ENCODE data around the gene ICAM3. TPM values are rescaled to one million over a fixed set of nuclear protein-coding genes. Genes with fewer than 3 reads are reported as not detected.

ICAM3 gene
- polyA plus RNA-seq, 4 donors: 8.3 to 23.8 (median 16.0) TPM

- no peak for FAIRE-seq
- Histone ChIP-seq H3K9me3 (ENCODE audit: control insufficient read depth in 2 of 2, insufficient read depth in 1 of 2, low read depth in 1 of 2, low read length in 1 of 2) (no peaks in the 10 kb centered on the region), H3K27me3 (ENCODE audit: control insufficient read depth in 3 of 3, insufficient read depth in 3 of 3, low read length in 3 of 3) (no peaks in the 10 kb centered on the region), H3K4me1 (ENCODE audit: control insufficient read depth in 3 of 3, insufficient read depth in 2 of 3, low read depth in 1 of 3, low read length in 2 of 3) (no peaks in the 10 kb centered on the region), H3K4me3 (ENCODE audit: low read depth in 1 of 3, low read length in 3 of 3) (no peak overlapping the region), H3K27ac (ENCODE audit: low read depth in 1 of 3, low read length in 2 of 3) (no peak overlapping the region), H3K36me3 (ENCODE audit: control insufficient read depth in 3 of 3, insufficient read depth in 2 of 3, low read depth in 1 of 3, low read length in 3 of 3) (peaks cover 18 to 89% (median 30%) of the 10 kb centered on the region in 3 donors)
- DNase-seq: no peak
- 88 to 94% (median 93%) methylated on average over 14 to 16 of the region's 16 CpGs for WGBS, 3 donors
Observed at GRCh38 chr19:10361569-10362011, 22.2 kb upstream of the ICAM3 start.

- Histone ChIP-seq H3K9me3 (ENCODE audit: control insufficient read depth in 2 of 2, insufficient read depth in 1 of 2, low read depth in 1 of 2, low read length in 1 of 2) (no peaks in the 10 kb centered on the region), H3K36me3 (ENCODE audit: control insufficient read depth in 3 of 3, insufficient read depth in 2 of 3, low read depth in 1 of 3, low read length in 3 of 3) (peaks cover 17 to 81% (median 19%) of the 10 kb centered on the region in 3 donors), H3K27ac (ENCODE audit: low read depth in 1 of 3, low read length in 2 of 3) (no peak overlapping the region), H3K4me3 (ENCODE audit: low read depth in 1 of 3, low read length in 3 of 3) (no peak overlapping the region), H3K4me1 (ENCODE audit: control insufficient read depth in 3 of 3, insufficient read depth in 2 of 3, low read depth in 1 of 3, low read length in 2 of 3) (peaks cover 0 to 15% (median 0%) of the 10 kb centered on the region in 3 donors), H3K27me3 (ENCODE audit: control insufficient read depth in 3 of 3, insufficient read depth in 3 of 3, low read length in 3 of 3) (no peaks in the 10 kb centered on the region)
- FAIRE-seq (no peak), DNase-seq (no peak)
- WGBS, 3 donors: 94 to 98% (median 97%) methylated on average over 12 of the region's 12 CpGs
Observed at GRCh38 chr19:10356431-10356830, 17.0 kb upstream of the ICAM3 start.

- WGBS, 3 donors: 85 to 93% (median 90%) methylated on average over 32 of the region's 32 CpGs
- Histone ChIP-seq H3K36me3 (ENCODE audit: control insufficient read depth in 3 of 3, insufficient read depth in 2 of 3, low read depth in 1 of 3, low read length in 3 of 3) (peaks cover 15 to 73% (median 25%) of the 10 kb centered on the region in 3 donors), H3K27me3 (ENCODE audit: control insufficient read depth in 3 of 3, insufficient read depth in 3 of 3, low read length in 3 of 3) (no peaks in the 10 kb centered on the region), H3K4me3 (ENCODE audit: low read depth in 1 of 3, low read length in 3 of 3) (peak overlapping the region in 1 of 3 donors; percentile 9), H3K27ac (ENCODE audit: low read depth in 1 of 3, low read length in 2 of 3) (no peak overlapping the region), H3K9me3 (ENCODE audit: control insufficient read depth in 2 of 2, insufficient read depth in 1 of 2, low read depth in 1 of 2, low read length in 1 of 2) (no peaks in the 10 kb centered on the region), H3K4me1 (ENCODE audit: control insufficient read depth in 3 of 3, insufficient read depth in 2 of 3, low read depth in 1 of 3, low read length in 2 of 3) (peaks cover 0 to 15% (median 0%) of the 10 kb centered on the region in 3 donors)
- FAIRE-seq: no peak
- DNase-seq: peak in 1 of 2 donors; percentile 77
Observed at GRCh38 chr19:10353793-10354391, 14.5 kb upstream of the ICAM3 start.

- Histone ChIP-seq H3K9me3 (ENCODE audit: control insufficient read depth in 2 of 2, insufficient read depth in 1 of 2, low read depth in 1 of 2, low read length in 1 of 2) (no peaks in the 10 kb centered on the region), H3K4me3 (ENCODE audit: low read depth in 1 of 3, low read length in 3 of 3) (peak overlapping the region in 1 of 3 donors; percentile 9), H3K4me1 (ENCODE audit: control insufficient read depth in 3 of 3, insufficient read depth in 2 of 3, low read depth in 1 of 3, low read length in 2 of 3) (peaks cover 0 to 15% (median 0%) of the 10 kb centered on the region in 3 donors), H3K27me3 (ENCODE audit: control insufficient read depth in 3 of 3, insufficient read depth in 3 of 3, low read length in 3 of 3) (no peaks in the 10 kb centered on the region), H3K27ac (ENCODE audit: low read depth in 1 of 3, low read length in 2 of 3) (no peak overlapping the region), H3K36me3 (ENCODE audit: control insufficient read depth in 3 of 3, insufficient read depth in 2 of 3, low read depth in 1 of 3, low read length in 3 of 3) (peaks cover 15 to 70% (median 24%) of the 10 kb centered on the region in 3 donors)
- DNase-seq (peak in 1 of 2 donors; percentile 79), FAIRE-seq (no peak)
- 74 to 93% (median 90%) methylated on average over 55 to 63 of the region's 63 CpGs for WGBS, 3 donors
Observed at GRCh38 chr19:10352764-10353671, 13.6 kb upstream of the ICAM3 start.

- no peaks in the 10 kb centered on the region for H3K27me3 ChIP-seq (ENCODE audit: control insufficient read depth in 3 of 3, insufficient read depth in 3 of 3, low read length in 3 of 3)
- DNase-seq: no peak
- no peak overlapping the region for H3K4me3 ChIP-seq (ENCODE audit: low read depth in 1 of 3, low read length in 3 of 3)
- FAIRE-seq: no peak
- H3K9me3 ChIP-seq (ENCODE audit: control insufficient read depth in 2 of 2, insufficient read depth in 1 of 2, low read depth in 1 of 2, low read length in 1 of 2): no peaks in the 10 kb centered on the region
- no peaks in the 10 kb centered on the region for H3K4me1 ChIP-seq (ENCODE audit: control insufficient read depth in 3 of 3, insufficient read depth in 2 of 3, low read depth in 1 of 3, low read length in 2 of 3)
- H3K36me3 ChIP-seq (ENCODE audit: control insufficient read depth in 3 of 3, insufficient read depth in 2 of 3, low read depth in 1 of 3, low read length in 3 of 3): peaks cover 2 to 16% (median 8%) of the 10 kb centered on the region in 3 donors
- 75 to 80% (median 79%) methylated on average over 10 of the region's 10 CpGs for WGBS, 3 donors
- no peak overlapping the region for H3K27ac ChIP-seq (ENCODE audit: low read depth in 1 of 3, low read length in 2 of 3)
Observed at GRCh38 chr19:10346509-10346908, 7.1 kb upstream of the ICAM3 start.

- Histone ChIP-seq H3K9me3 (ENCODE audit: control insufficient read depth in 2 of 2, insufficient read depth in 1 of 2, low read depth in 1 of 2, low read length in 1 of 2) (no peaks in the 10 kb centered on the region), H3K36me3 (ENCODE audit: control insufficient read depth in 3 of 3, insufficient read depth in 2 of 3, low read depth in 1 of 3, low read length in 3 of 3) (peaks cover 0 to 5% (median 0%) of the 10 kb centered on the region in 3 donors), H3K4me3 (ENCODE audit: low read depth in 1 of 3, low read length in 3 of 3) (no peak overlapping the region), H3K4me1 (ENCODE audit: control insufficient read depth in 3 of 3, insufficient read depth in 2 of 3, low read depth in 1 of 3, low read length in 2 of 3) (no peaks in the 10 kb centered on the region), H3K27ac (ENCODE audit: low read depth in 1 of 3, low read length in 2 of 3) (no peak overlapping the region), H3K27me3 (ENCODE audit: control insufficient read depth in 3 of 3, insufficient read depth in 3 of 3, low read length in 3 of 3) (no peaks in the 10 kb centered on the region)
- DNase-seq (no peak), FAIRE-seq (no peak)
- WGBS, 3 donors: 92 to 94% (median 93%) methylated on average over 10 of the region's 10 CpGs
Observed at GRCh38 chr19:10344780-10345179, 5.4 kb upstream of the ICAM3 start.

- no peak overlapping the region for H3K27ac ChIP-seq (ENCODE audit: low read depth in 1 of 3, low read length in 2 of 3)
- no peaks in the 10 kb centered on the region for H3K9me3 ChIP-seq (ENCODE audit: control insufficient read depth in 2 of 2, insufficient read depth in 1 of 2, low read depth in 1 of 2, low read length in 1 of 2)
- 52 to 75% (median 64%) methylated on average over 2 of the region's 2 CpGs for WGBS, 3 donors
- H3K27me3 ChIP-seq (ENCODE audit: control insufficient read depth in 3 of 3, insufficient read depth in 3 of 3, low read length in 3 of 3): no peaks in the 10 kb centered on the region
- no peak for DNase-seq
- H3K4me3 ChIP-seq (ENCODE audit: low read depth in 1 of 3, low read length in 3 of 3): no peak overlapping the region
- H3K36me3 ChIP-seq (ENCODE audit: control insufficient read depth in 3 of 3, insufficient read depth in 2 of 3, low read depth in 1 of 3, low read length in 3 of 3): no peaks in the 10 kb centered on the region
- FAIRE-seq: no peak
- no peaks in the 10 kb centered on the region for H3K4me1 ChIP-seq (ENCODE audit: control insufficient read depth in 3 of 3, insufficient read depth in 2 of 3, low read depth in 1 of 3, low read length in 2 of 3)
Observed at GRCh38 chr19:10343495-10343894, 4.1 kb upstream of the ICAM3 start.

- no peak for DNase-seq
- FAIRE-seq: no peak
- no peaks in the 10 kb centered on the region for H3K27me3 ChIP-seq (ENCODE audit: control insufficient read depth in 3 of 3, insufficient read depth in 3 of 3, low read length in 3 of 3)
- peak overlapping the region in 1 of 3 donors; percentile 9 for H3K27ac ChIP-seq (ENCODE audit: low read depth in 1 of 3, low read length in 2 of 3)
- H3K9me3 ChIP-seq (ENCODE audit: control insufficient read depth in 2 of 2, insufficient read depth in 1 of 2, low read depth in 1 of 2, low read length in 1 of 2): no peaks in the 10 kb centered on the region
- WGBS, 3 donors: 86 to 93% (median 88%) methylated on average over 5 of the region's 5 CpGs
- H3K36me3 ChIP-seq (ENCODE audit: control insufficient read depth in 3 of 3, insufficient read depth in 2 of 3, low read depth in 1 of 3, low read length in 3 of 3): no peaks in the 10 kb centered on the region
- peaks cover 0 to 3% (median 0%) of the 10 kb centered on the region in 3 donors for H3K4me1 ChIP-seq (ENCODE audit: control insufficient read depth in 3 of 3, insufficient read depth in 2 of 3, low read depth in 1 of 3, low read length in 2 of 3)
- H3K4me3 ChIP-seq (ENCODE audit: low read depth in 1 of 3, low read length in 3 of 3): no peak overlapping the region
Observed at GRCh38 chr19:10339977-10340376, 553 bp upstream of the ICAM3 start.
